Kidney epithelial cell (primary cell): Measurements from ENCODE around the gene FAM161A. TPM values are rescaled to one million over a fixed set of nuclear protein-coding genes. Genes with fewer than 3 reads are reported as not detected.

Experiments used
- DNase-seq: peaks from one replicate; pipeline ENCODE4 v3.0.0-alpha.2; 2010; ENCODE audit warnings: low read depth
- H3K27me3 ChIP-seq: 2 replicates; pipeline ENCODE4 v1.6.0; 2011; ENCODE audit warnings: low read length; ENCODE audit not compliant: control insufficient read depth, insufficient read depth
- H3K36me3 ChIP-seq: 2 replicates; pipeline ENCODE4 v1.5.1; 2011; ENCODE audit warnings: low read length; ENCODE audit not compliant: control insufficient read depth, insufficient read depth
- H3K4me3 ChIP-seq: 2 replicates; pipeline ENCODE4 v1.5.1; 2011; ENCODE audit warnings: low read depth, mild to moderate bottlenecking, control low read depth, low read length
- CTCF ChIP-seq: IDR thresholded peaks from 2 replicates; pipeline ENCODE4 v1.5.1; 2011; ENCODE audit warnings: mild to moderate bottlenecking, moderate library complexity, low read length, control low read depth, inconsistent platforms; ENCODE audit not compliant: insufficient read depth, poor library complexity, severe bottlenecking
- total RNA-seq: library from RNA; depleted of rRNA; stranded (reverse); fragments of >200 nt; gene quantifications from 2 replicates; pipeline ENCODE4 v1.2.3, GENCODE V29; 2015

FAM161A gene
- total RNA-seq, 1 donor from 2014 or later: 6.0 TPM

GRCh38 chr2:61784643-61785042, 69.2 kb downstream of the FAM161A start:
- no peak for DNase-seq
- H3K36me3 ChIP-seq: no peaks in the 10 kb centered on the region
- H3K27me3 ChIP-seq: no peaks in the 10 kb centered on the region
- no peak overlapping the region for H3K4me3 ChIP-seq
- TF ChIP-seq CTCF: no peak

GRCh38 chr2:61775956-61776570, 77.8 kb downstream of the FAM161A start:
- no peak for DNase-seq
- Histone ChIP-seq H3K36me3 (no peaks in the 10 kb centered on the region), H3K4me3 (no peak overlapping the region), H3K27me3 (no peaks in the 10 kb centered on the region)
- TF ChIP-seq CTCF: no peak

Other genes starting within 250 kb of the FAM161A start
- gene CCT4, start 34.6 kb upstream of the FAM161A start, total RNA-seq: 156 and 158 TPM in 2 replicates
- gene COMMD1, start 51.6 kb upstream of the FAM161A start, total RNA-seq: 44.1 and 44.9 TPM in 2 replicates